HG03354 (cell line): ENCODE data around the gene OBP2A.

Experiments used
- ATAC-seq: cut with Tn5 transposase; IDR thresholded peaks from one replicate; pipeline ENCODE4 v1.9.1; 2021; ENCODE audit warnings: mild to moderate bottlenecking; ENCODE audit not compliant: unreplicated experiment, poor library complexity, severe bottlenecking

OBP2A gene

DNA sequence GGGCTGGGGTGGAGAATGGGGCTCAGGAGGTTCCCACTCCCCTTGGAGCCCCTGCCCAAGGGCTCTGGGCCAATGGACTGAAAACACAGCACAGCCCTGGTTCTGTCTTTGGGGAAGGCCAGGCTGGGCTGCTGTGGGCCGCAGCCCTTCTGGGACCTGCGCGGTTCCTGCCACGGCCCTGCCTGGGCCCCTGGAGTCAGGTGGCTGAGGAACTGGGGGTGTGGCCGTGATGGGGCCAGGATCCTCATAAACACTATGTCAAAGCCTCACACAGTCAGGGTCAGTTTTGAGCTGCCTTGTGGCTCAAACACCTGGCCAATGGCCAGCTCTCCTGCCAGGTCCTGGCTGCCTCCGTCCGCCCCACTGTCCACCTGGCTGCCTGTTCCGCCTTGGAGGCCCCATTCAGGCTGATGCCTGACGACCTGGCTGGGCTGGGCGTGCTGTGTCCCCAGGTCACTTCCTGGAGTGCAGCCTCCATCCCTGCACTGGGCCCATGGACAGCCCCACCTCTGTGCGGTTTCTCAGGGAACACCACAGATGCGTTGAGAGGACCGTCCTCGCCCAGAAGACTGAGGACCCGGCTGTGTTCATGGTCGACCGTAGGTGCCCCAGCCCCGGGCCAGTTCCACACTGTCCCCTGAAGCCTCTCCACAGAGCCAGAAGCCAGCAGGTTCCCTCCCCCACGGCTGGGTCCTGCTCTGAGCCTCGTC, 43.1 kb downstream of the OBP2A start:
- ATAC-seq, result no peak

DNA sequence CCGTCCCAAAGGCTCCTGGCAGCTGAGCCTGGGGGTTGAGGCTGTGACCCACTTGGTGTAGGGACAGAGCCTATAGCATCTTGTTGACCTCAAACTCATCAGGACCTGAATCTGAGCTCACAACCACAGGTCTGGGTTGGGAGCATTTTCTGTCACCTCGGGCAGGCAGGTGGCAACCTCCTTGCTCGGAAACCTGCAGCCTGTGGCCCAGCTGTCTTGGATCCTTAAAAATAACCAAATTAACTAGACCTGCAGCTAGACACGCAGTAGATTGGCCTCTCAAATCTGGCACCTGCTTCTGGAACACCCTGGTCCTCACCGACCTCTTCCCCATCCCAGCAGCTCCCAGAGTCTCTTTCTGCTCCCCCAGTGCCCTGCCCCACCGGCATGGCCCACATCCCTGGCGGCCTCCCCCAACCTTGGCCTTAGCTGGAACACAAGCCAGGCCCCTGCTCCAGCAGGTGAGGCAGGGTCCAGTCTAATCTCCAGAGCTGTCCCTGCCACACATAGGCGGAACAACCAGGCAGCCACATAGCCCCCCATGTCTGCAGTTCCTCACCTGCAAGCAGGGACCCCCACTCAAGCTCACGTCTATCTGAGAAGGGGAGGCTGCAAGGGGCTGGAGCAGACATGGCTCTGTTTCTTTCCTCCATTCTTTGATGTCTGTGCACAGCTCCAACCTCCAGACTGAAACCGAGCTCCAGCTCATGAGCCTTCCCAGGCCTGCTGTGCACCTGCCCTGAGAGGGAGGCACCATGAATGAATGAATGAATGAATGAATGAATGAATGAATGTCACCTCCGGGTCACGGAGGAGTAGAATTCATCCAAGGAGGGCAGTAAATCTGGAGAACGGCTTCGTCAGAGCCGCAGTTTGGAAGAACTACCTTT, 43.9 kb downstream of the OBP2A start:
- no peak for ATAC-seq

DNA sequence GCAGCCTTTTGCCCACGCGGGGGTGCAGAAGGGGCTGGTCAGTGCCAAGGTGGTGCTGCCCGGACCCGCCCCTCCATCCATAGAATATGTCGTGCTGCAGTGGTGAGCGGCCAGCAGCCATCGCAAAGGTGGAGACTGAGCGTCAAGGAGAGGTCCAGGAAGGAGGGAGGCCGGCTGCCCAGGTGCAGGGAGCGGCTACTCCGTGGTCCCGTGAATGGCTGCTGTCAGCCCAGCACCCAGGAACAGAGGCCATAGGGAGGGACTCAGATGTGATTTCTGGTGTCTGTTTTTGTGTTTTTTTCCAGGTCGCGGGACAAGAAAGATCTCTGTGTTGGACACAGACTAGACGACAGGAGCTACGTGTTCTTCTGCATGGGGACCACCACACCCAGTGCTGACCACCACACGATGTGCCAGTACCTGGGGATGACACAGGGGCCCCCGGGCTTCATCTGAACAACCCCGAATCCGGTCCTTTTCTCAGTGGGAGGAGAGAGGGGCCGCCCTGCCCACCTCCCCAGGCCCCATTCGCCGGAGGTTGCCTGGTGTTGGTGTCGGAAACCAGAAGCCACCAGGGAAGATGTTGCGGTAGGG, 44.7 kb downstream of the OBP2A start:
- no peak for ATAC-seq

DNA sequence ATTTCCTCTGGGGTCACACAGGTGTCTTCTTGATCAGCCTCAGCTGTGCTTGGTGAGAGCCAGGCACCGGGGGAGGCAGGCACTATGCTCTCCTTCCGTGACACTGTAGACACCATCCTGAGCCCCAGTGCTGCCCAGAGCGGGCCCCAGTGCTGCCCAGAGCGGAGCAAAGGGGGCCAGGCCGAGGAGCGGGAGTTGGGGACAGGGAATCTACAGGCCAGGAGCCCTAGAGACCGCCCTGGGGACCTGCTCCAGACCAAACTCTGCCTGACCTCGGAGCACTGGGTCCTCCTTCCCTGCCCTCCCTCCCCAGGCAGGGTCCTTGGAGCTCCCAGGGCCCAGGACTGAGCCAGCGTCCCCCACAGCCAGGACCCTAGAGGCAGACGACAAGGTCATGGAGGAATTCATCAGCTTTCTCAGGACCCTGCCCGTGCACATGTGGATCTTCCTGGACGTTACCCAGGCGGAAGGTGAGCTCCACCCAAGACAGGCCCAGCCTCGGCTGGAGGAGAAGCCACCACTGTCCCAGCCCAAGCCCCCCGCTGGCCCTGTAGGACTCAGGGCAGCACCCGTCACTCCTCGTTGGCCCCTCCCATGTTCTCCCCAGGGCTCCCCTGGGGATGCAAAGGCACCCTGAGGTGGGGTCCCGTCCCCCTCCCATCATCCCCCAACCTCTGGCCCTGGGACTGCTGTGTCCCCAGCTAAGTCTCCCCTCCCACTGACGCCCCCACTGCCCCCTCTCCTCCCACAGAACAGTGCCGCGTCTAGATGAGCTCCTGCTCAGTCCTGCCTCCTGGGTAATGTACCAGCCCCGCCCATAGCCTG, 45.8 kb downstream of the OBP2A start:
- no peak for ATAC-seq

DNA sequence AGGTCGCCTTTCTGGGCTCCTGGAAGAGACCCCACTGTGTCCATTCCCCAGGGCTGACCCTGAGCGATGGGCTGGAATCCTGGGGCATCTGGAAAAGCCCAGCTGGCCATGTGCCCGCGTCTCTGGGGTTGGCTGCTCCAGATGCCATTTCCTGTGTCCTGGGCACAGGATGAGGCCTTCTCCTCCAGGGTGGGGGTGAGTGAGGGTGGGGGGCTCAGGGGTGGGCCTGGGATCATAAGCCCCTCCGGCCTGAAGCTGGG, 46.3 kb downstream of the OBP2A start:
- ATAC-seq, result no peak

DNA sequence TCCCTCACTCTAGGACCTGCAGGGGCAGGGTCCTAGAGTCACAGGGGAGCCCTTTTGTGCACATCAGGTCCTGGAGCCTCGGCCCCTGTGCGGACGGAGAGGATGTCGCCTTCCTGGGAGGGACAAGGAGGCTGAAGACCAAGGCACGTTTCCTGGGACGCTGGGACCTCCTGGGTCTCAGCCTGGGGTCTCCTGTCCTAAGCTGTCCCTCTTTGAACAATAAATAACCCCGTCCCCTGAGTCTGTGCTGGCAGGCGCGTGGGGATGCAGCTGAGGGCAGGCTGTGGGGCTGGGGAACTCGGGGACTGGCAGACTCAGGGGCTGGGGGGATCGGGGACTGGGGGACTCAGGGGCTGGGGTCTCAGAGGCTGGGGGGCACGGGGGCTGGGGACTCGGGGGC, 46.7 kb downstream of the OBP2A start:
- no peak for ATAC-seq

DNA sequence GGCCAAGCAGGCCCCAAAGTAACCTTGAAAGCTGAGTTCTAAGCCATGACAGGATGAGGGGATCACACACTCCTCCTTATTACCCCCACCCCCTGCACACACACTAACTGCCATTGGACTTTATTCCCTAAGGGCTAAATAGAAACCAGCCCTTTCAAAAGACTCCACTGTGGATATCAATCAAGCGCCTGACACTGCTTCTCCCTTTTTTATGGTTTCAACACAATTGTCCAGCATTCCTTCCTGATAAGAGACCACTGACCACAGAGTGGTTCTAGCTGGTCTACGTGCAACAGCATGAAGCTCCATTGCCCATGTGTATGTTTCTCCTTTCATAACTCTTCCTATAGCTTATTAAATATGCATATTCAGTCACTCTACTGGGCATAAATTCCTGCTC, 50.3 kb downstream of the OBP2A start:
- no peak for ATAC-seq
